HCT116 (cell line): Measurements from ENCODE around the gene HERC3. TPM values are rescaled to one million over a fixed set of nuclear protein-coding genes. Genes with fewer than 3 reads are reported as not detected.

Experiments used
- ATAC-seq: fragments of 200-7000 bp; cut with Tn5 transposase; 2 replicates; pipeline ENCODE4 v1.9.1; 2020; ENCODE audit warnings: mild to moderate bottlenecking, moderate library complexity
- BruUV-seq: library from RNA; stranded (reverse); fragments of 400-500 nt; replicated peaks from 2 replicates; lab custom pipeline; 2021; lab: Mats Ljungman, UMichigan
- CTCF ChIA-PET: fragments of 300-600 bp; sonication (Branson Sonifier 250); formaldehyde crosslinking; loops from one replicate; lab custom pipeline; 2021; ENCODE audit warnings: antibody characterized with exemption; lab: Charles Lee
- POLR2A ChIA-PET: fragments of 300-600, 350-600 bp; sonication (Branson Sonifier 250); formaldehyde crosslinking; loops from one replicate; lab custom pipeline; 2021; ENCODE audit warnings: antibody characterized with exemption; lab: Charles Lee
- RAD21 ChIA-PET, 2 experiments: fragments of 300-600 bp; sonication (Branson Sonifier 250); formaldehyde crosslinking; loops; one replicate each; lab custom pipeline; 2023; ENCODE audit warnings: low total read pairs in 2 of 2; ENCODE audit not compliant: uncharacterized antibody in 2 of 2, unreplicated experiment in 2 of 2, low non-redundant PET in 1 of 2; lab: Charles Lee
- DNase-seq: peaks from one replicate; pipeline ENCODE4 v3.0.0-alpha.2; 2010; ENCODE audit warnings: low read depth, low spot score
- H2AFZ ChIP-seq: fragments of 200-600 bp; shearing (Covaris generic), sonication (generic); 2 replicates; pipeline ENCODE4 v1.6.1; 2017; ENCODE audit warnings: low read depth, mixed run types, mixed read lengths, antibody characterized with exemption, low read length; ENCODE audit not compliant: poor library complexity, severe bottlenecking
- H3K27ac ChIP-seq: 2 replicates; pipeline ENCODE4 v1.5.1; 2012; ENCODE audit warnings: low read depth, low read length
- H3K27me3 ChIP-seq: fragments of 200-600 bp; sonication (generic); 2 replicates; pipeline ENCODE4 v1.6.1; 2016; ENCODE audit warnings: mixed run types, low read length, mixed read lengths; ENCODE audit not compliant: insufficient read depth
- H3K36me3 ChIP-seq, 2 experiments: fragments of 200-500 bp in 1 of 2; fragments of 200-600 bp in 1 of 2; sonication (Bioruptor generic) in 1 of 2; sonication (generic) in 1 of 2; 2 replicates each; pipeline versions ENCODE4 v1.5.1 to v1.6.1; 2014 to 2016; ENCODE audit warnings: low read length in 2 of 2, inconsistent platforms in 1 of 2, mixed read lengths in 1 of 2, mixed run types in 1 of 2; ENCODE audit not compliant: insufficient read depth in 2 of 2, control insufficient read depth in 1 of 2
- H3K4me1 ChIP-seq, 2 experiments: fragments of 200-600 bp in 1 of 2; sonication (generic) in 1 of 2; 2 replicates each; pipeline versions ENCODE4 v1.5.1 to v1.6.1; 2012 to 2017; ENCODE audit warnings: low read length in 2 of 2, inconsistent platforms in 1 of 2, mild to moderate bottlenecking in 1 of 2, mixed read lengths in 1 of 2, mixed run types in 1 of 2, moderate library complexity in 1 of 2; ENCODE audit not compliant: insufficient read depth in 2 of 2, control insufficient read depth in 1 of 2
- H3K4me2 ChIP-seq: fragments of 200-600 bp; sonication (generic); 2 replicates; pipeline ENCODE4 v1.6.1; 2017; ENCODE audit warnings: mixed run types, low read length, mixed read lengths
- H3K4me3 ChIP-seq, 2 experiments: fragments of 200-600 bp in 1 of 2; sonication (generic) in 1 of 2; replicated peaks in 1 of 2; 2 replicates each; pipeline ENCODE4 v1.5.1; 2011 to 2016; ENCODE audit warnings: low read length in 2 of 2, control low read depth in 1 of 2, low read depth in 1 of 2, mild to moderate bottlenecking in 1 of 2, mixed read lengths in 1 of 2, mixed run types in 1 of 2
- H3K79me2 ChIP-seq: fragments of 200-600 bp; sonication (generic); 2 replicates; pipeline ENCODE4 v1.6.1; 2017; ENCODE audit warnings: mild to moderate bottlenecking, mixed run types, low read length, moderate library complexity, mixed read lengths; ENCODE audit not compliant: insufficient read depth
- H3K9ac ChIP-seq: fragments of 200-600 bp; sonication (generic); 2 replicates; pipeline ENCODE4 v1.6.1; 2016; ENCODE audit warnings: low read length, mixed read lengths
- H3K9me2 ChIP-seq: fragments of 200-600 bp; sonication (generic), shearing (Covaris generic); 2 replicates; pipeline ENCODE4 v1.6.1; 2017; ENCODE audit warnings: mixed run types, mild to moderate bottlenecking, moderate library complexity; ENCODE audit not compliant: insufficient read depth
- H3K9me3 ChIP-seq, 2 experiments: fragments of 200-500 bp in 1 of 2; fragments of 200-600 bp in 1 of 2; sonication (Bioruptor generic) in 1 of 2; sonication (generic) in 1 of 2; 2 replicates each; pipeline ENCODE4 v1.6.1; 2014 to 2017; ENCODE audit warnings: low read length in 2 of 2, mixed read lengths in 2 of 2, inconsistent platforms in 1 of 2, low read depth in 1 of 2, mild to moderate bottlenecking in 1 of 2, mixed run types in 1 of 2, moderate library complexity in 1 of 2; ENCODE audit not compliant: control insufficient read depth in 1 of 2, insufficient read depth in 1 of 2
- H4K20me1 ChIP-seq: fragments of 200-600 bp; sonication (generic), shearing (Covaris generic); 2 replicates; pipeline ENCODE4 v1.6.1; 2017; ENCODE audit warnings: mixed run types, mild to moderate bottlenecking, moderate library complexity; ENCODE audit not compliant: insufficient read depth
- CBX3 ChIP-seq: IDR thresholded peaks from 2 replicates; pipeline ENCODE4 v1.6.1; 2012; ENCODE audit warnings: low read depth
- ELF1 ChIP-seq: IDR thresholded peaks from 2 replicates; pipeline ENCODE4 v1.6.1; 2012; ENCODE audit warnings: low read depth, borderline replicate concordance
- EZH2phosphoT487 ChIP-seq: fragments of 200-600 bp; IDR thresholded peaks from 2 replicates; pipeline ENCODE4 v1.6.1; 2018; ENCODE audit warnings: antibody characterized with exemption, borderline replicate concordance
- FOSL1 ChIP-seq: IDR thresholded peaks from 2 replicates; pipeline ENCODE4 v1.6.1; 2012; ENCODE audit warnings: low read depth
- POLR2A ChIP-seq: IDR thresholded peaks from 2 replicates; pipeline ENCODE4 v1.7.0; 2011; ENCODE audit warnings: borderline replicate concordance; ENCODE audit not compliant: insufficient read depth, insufficient read length; ENCODE audit errors: extremely low read depth
- RAD21 ChIP-seq: IDR thresholded peaks from 2 replicates; pipeline ENCODE4 v1.6.1; 2012; ENCODE audit warnings: low read depth, mild to moderate bottlenecking
- SP1 ChIP-seq: IDR thresholded peaks from 2 replicates; pipeline ENCODE4 v1.6.1; 2012; ENCODE audit warnings: low read depth
- SRF ChIP-seq: IDR thresholded peaks from 2 replicates; pipeline ENCODE4 v1.6.1; 2012; ENCODE audit warnings: low read depth
- TCF7L2 ChIP-seq: IDR thresholded peaks from 2 replicates; pipeline ENCODE4 v1.7.0; 2011; ENCODE audit warnings: borderline replicate concordance, inconsistent platforms; ENCODE audit not compliant: insufficient read depth, insufficient read length; ENCODE audit errors: extremely low read depth
- YY1 ChIP-seq: IDR thresholded peaks from 2 replicates; pipeline ENCODE4 v1.6.1; 2011; ENCODE audit warnings: low read length, low read depth, moderate library complexity, mild to moderate bottlenecking; ENCODE audit not compliant: insufficient replicate concordance; ENCODE audit errors: extremely low read depth
- intact Hi-C: fragments of 100-400 bp; cut with micrococcal nuclease; formaldehyde crosslinking; loops from 2 replicates; pipeline ENCODE4 v1.10.0; 2022
- total RNA-seq: library from RNA; stranded (reverse); gene quantifications from one replicate; pipeline ENCODE4 v1.2.1, GENCODE V29; 2021; ENCODE audit not compliant: unreplicated experiment
- TF ChIP-seq, protein P1 (sequence below): IDR thresholded peaks from 2 replicates; pipeline ENCODE4 v1.6.1; 2012; ENCODE audit warnings: low read depth

HERC3 gene
- total RNA-seq, 1 experiment from 2014 or later = 10.8 TPM

DNA sequence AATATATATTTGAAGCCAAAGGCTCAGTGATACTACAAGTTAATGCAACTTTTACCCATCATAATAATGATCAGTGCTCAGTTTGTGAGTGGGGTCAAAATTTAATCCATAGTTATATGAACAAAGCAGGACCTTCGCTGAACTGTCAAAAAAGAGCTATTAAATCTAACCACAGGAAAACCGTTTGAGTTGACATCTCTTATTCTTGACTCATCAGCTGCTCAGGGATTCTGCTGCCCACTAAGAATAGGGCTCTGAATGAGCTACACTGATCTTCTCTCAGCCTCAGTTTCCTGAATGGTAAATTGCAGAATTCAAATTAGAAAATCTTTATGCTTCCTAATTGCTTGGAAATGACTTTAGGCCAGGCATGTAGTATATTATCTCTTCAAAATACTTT lies 150.3 kb downstream of the HERC3 start (continued):
- TF ChIP-seq ELF1 = no peak
- TF ChIP-seq POLR2A = no peak
- TF ChIP-seq FOSL1 = no peak

DNA sequence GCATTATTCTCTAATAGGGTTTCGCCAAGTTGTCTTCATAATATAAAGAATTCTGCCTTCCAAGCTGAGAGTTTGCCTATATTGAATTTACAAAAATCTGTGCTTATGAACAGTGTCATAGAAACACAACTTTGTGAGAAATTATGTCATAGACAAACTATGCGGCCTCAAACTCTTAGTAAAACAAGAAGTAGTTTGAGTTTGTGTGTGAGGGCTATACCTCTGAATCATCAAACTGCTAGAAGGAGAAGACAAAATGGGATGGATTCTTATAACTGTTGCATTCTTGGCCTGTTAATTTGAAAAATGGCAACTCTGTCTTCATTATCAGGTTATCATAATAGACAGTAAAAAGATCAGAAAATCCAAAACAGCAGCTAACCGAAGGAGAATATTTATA lies 151.4 kb downstream of the HERC3 start:
- H4K20me1 ChIP-seq = no peaks in the 10 kb centered on the region
- no peak overlapping the region for H3K27ac ChIP-seq
- no peak overlapping the region for H2AFZ ChIP-seq
- DNase-seq (no peak), ATAC-seq (no peak)
- TF ChIP-seq ELF1 (no peak), POLR2A (no peak), EZH2phosphoT487 (no peak), RAD21 (no peak), CBX3 (no peak), YY1 (no peak), SRF (no peak), SP1 (no peak), TCF7L2 (no peak)
- TF ChIP-seq, protein P1, sequence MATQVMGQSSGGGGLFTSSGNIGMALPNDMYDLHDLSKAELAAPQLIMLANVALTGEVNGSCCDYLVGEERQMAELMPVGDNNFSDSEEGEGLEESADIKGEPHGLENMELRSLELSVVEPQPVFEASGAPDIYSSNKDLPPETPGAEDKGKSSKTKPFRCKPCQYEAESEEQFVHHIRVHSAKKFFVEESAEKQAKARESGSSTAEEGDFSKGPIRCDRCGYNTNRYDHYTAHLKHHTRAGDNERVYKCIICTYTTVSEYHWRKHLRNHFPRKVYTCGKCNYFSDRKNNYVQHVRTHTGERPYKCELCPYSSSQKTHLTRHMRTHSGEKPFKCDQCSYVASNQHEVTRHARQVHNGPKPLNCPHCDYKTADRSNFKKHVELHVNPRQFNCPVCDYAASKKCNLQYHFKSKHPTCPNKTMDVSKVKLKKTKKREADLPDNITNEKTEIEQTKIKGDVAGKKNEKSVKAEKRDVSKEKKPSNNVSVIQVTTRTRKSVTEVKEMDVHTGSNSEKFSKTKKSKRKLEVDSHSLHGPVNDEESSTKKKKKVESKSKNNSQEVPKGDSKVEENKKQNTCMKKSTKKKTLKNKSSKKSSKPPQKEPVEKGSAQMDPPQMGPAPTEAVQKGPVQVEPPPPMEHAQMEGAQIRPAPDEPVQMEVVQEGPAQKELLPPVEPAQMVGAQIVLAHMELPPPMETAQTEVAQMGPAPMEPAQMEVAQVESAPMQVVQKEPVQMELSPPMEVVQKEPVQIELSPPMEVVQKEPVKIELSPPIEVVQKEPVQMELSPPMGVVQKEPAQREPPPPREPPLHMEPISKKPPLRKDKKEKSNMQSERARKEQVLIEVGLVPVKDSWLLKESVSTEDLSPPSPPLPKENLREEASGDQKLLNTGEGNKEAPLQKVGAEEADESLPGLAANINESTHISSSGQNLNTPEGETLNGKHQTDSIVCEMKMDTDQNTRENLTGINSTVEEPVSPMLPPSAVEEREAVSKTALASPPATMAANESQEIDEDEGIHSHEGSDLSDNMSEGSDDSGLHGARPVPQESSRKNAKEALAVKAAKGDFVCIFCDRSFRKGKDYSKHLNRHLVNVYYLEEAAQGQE = no peak
- H3K9ac ChIP-seq = no peak overlapping the region
- H3K36me3 ChIP-seq = peaks cover 0 to 2% of the 10 kb centered on the region in 2 experiments; a peak in 1 of 4 replicates
- H3K9me3 ChIP-seq = no peaks in the 10 kb centered on the region
- H3K4me2 ChIP-seq = no peak overlapping the region
- no peaks in the 10 kb centered on the region for H3K9me2 ChIP-seq
- no peaks in the 10 kb centered on the region for H3K4me1 ChIP-seq
- intact Hi-C loops = no loop called here
- H3K27me3 ChIP-seq = no peaks in the 10 kb centered on the region
- ChIA-PET POLR2A (no interaction called here), RAD21 (no interaction called here), CTCF (no interaction called here)
- H3K4me3 ChIP-seq = no peak overlapping the region
- no peaks in the 10 kb centered on the region for H3K79me2 ChIP-seq
- BruUV-seq = no TSS peak
